Measurements from ENCODE around the gene CHD9. TPM values are rescaled to one million over a fixed set of nuclear protein-coding genes. Genes with fewer than 3 reads are reported as not detected.
A peak's percentile ranks its signal among the peaks of the same experiment; 100 is the strongest.

Gene CHD9
- total RNA-seq, 1 experiment from 2014 or later = 18.9 TPM

DNA sequence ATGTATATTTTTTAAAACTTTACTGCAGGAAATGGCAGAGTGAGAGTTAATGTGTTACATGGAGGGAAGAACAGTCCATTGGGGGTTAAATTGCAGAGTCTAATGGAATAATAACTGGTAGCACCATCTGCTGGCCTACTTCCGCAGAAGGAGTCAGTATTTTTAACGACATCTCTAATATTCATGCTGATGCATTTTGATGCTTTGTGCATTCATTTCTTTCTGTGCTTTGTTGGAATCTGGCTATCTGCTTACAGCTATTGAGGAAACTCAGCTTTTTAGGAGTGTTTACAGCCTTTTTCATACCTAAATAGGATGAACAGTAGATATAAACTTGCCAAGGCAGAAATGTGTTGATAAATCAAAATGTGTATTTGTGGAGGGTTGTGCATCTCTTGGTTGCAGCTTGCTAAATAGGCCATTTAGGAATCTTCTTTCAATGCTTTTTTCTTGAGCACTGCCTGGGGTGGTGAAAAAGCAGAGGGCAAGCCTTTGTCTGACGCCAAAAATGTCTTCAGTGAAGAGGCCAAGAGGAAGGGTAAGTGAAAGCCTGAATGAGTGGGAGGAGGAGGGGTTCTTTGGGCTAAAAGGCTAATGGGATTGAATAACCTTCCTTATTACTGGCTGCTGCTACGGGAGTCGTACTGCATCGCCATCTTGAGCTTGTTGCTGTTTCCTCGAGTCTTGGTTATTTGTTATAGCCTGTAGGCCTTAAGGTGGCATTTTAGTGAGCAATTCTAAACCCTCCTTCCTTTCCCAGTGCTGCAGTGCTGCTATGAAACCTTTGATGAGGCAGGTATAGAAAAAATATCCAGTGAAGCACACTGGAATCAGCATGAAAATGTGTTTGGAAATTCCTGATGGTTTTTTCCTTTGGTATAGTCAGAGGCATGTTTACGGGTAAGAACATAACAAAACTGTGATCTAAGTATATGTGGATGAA lies 153.3 kb downstream of the CHD9 start:
- peak; percentile 80 for ATAC-seq
- Histone ChIP-seq H3K4me2 (ENCODE audit: low read length) (peak overlapping the region; percentile 19), H3K9ac (ENCODE audit: low read length) (no peak overlapping the region), H3K9me2 (ENCODE audit: insufficient read depth) (no peaks in the 10 kb centered on the region), H3K27ac (ENCODE audit: low read depth, low read length) (no peak overlapping the region), H3K9me3 (ENCODE audit: control insufficient read depth in 1 of 2, insufficient read depth in 1 of 2, low read depth in 1 of 2, low read length in 2 of 2) (no peaks in the 10 kb centered on the region), H3K4me3 (replicated peaks in 1 of 2; ENCODE audit: low read depth in 1 of 2, low read length in 2 of 2) (no peak overlapping the region), H3K27me3 (ENCODE audit: insufficient read depth, low read length) (no peaks in the 10 kb centered on the region), H3K79me2 (ENCODE audit: insufficient read depth, low read length) (0 out of 2 replicates have a peak, but pooled peaks cover 5% of the 10 kb centered on the region), H4K20me1 (ENCODE audit: insufficient read depth) (no peaks in the 10 kb centered on the region), H3K4me1 (ENCODE audit: control insufficient read depth in 1 of 2, insufficient read depth in 2 of 2, low read length in 2 of 2) (peaks cover 0 to 7% of the 10 kb centered on the region in 2 experiments; a peak in 1 of 4 replicates), H3K36me3 (ENCODE audit: control insufficient read depth in 1 of 2, insufficient read depth in 2 of 2, low read length in 2 of 2) (peaks cover 0 to 2% of the 10 kb centered on the region in 2 experiments; a peak in 1 of 4 replicates), H2AFZ (ENCODE audit: low read depth, low read length, poor library complexity, severe bottlenecking) (no peak overlapping the region)
- intact Hi-C loops (cut with micrococcal nuclease) = loop anchor here (2.0 to 5.0 kb wide), 2 partner anchors 76 to 153 kb away; partner anchors contain the start of gene CHD9
- POLR2A ChIA-PET = interaction anchor here (0.9 kb wide), 1 partner anchor 25 kb away, joined by 4 read pairs; no protein-coding TSS in a partner anchor
- RAD21 ChIA-PET (ENCODE audit: low non-redundant PET in 1 of 2, low total read pairs in 2 of 2, uncharacterized antibody in 2 of 2, unreplicated experiment in 2 of 2) = interaction anchor here in 1 of 2 experiments (0.9 kb wide), 1 partner anchor 153 kb away, joined by 4 read pairs; the partner anchor contains the start of gene CHD9
- CTCF ChIA-PET = interaction anchor here (1.2 to 2.8 kb wide), 3 partner anchors 9 to 153 kb away, joined by 3 to 12 read pairs (median 5); partner anchors contain the start of gene CHD9
- DNase-seq (ENCODE audit: low read depth, low spot score) = peak; percentile 19
- BruUV-seq (replicated peaks) = no TSS peak
- TF ChIP-seq ZBTB33 (IDR thresholded peaks at IDR 0.05; ENCODE audit: extremely low read depth, insufficient replicate concordance, low read length) = no peak
- TF ChIP-seq ELF1 (IDR thresholded peaks at IDR 0.05; ENCODE audit: borderline replicate concordance, low read depth) = no peak
- TF ChIP-seq TCF7L2 (IDR thresholded peaks at IDR 0.05; ENCODE audit: borderline replicate concordance, extremely low read depth, insufficient read depth, insufficient read length) = no peak
- no peak for TF ChIP-seq POLR2AphosphoS5 (IDR thresholded peaks at IDR 0.05; ENCODE audit: low read depth, low read length)
- TF ChIP-seq, protein P1, sequence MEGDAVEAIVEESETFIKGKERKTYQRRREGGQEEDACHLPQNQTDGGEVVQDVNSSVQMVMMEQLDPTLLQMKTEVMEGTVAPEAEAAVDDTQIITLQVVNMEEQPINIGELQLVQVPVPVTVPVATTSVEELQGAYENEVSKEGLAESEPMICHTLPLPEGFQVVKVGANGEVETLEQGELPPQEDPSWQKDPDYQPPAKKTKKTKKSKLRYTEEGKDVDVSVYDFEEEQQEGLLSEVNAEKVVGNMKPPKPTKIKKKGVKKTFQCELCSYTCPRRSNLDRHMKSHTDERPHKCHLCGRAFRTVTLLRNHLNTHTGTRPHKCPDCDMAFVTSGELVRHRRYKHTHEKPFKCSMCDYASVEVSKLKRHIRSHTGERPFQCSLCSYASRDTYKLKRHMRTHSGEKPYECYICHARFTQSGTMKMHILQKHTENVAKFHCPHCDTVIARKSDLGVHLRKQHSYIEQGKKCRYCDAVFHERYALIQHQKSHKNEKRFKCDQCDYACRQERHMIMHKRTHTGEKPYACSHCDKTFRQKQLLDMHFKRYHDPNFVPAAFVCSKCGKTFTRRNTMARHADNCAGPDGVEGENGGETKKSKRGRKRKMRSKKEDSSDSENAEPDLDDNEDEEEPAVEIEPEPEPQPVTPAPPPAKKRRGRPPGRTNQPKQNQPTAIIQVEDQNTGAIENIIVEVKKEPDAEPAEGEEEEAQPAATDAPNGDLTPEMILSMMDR (IDR thresholded peaks at IDR 0.05 in 2 of 3, conservative IDR thresholded peaks at IDR 0.05 in 1 of 3; ENCODE audit: borderline replicate concordance in 1 of 3, insufficient read depth in 1 of 3, low read depth in 2 of 3, low read length in 2 of 3) = peak; percentile 41 to 58 (median 45); a peak in 4 of 6 replicates
- TF ChIP-seq POLR2A (IDR thresholded peaks at IDR 0.05; ENCODE audit: borderline replicate concordance, extremely low read depth, insufficient read depth, insufficient read length) = peak; percentile 51
- TF ChIP-seq CEBPB (IDR thresholded peaks at IDR 0.05; ENCODE audit: low read depth) = no peak
- peak; percentile 24; the same call in 1 of the 2 replicates for TF ChIP-seq SP1 (IDR thresholded peaks at IDR 0.05; ENCODE audit: low read depth)
- no peak for TF ChIP-seq EZH2 (IDR thresholded peaks at IDR 0.05)
- peak; percentile 54 for TF ChIP-seq RAD21 (IDR thresholded peaks at IDR 0.05; ENCODE audit: low read depth)
- 0 out of 2 replicates have a peak, but pooled peaks have one; percentile 35 for TF ChIP-seq CBX3 (IDR thresholded peaks at IDR 0.05; ENCODE audit: low read depth)
- TF ChIP-seq JUND (IDR thresholded peaks at IDR 0.05) = no peak
- TF ChIP-seq, protein P2, sequence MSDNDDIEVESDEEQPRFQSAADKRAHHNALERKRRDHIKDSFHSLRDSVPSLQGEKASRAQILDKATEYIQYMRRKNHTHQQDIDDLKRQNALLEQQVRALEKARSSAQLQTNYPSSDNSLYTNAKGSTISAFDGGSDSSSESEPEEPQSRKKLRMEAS (IDR thresholded peaks at IDR 0.05) = peak; percentile 27; the same call in 1 of the 2 replicates
- no peak for TF ChIP-seq ATF3 (IDR thresholded peaks at IDR 0.05)
- TF ChIP-seq FOSL1 (IDR thresholded peaks at IDR 0.05; ENCODE audit: low read depth) = no peak
- no peak for TF ChIP-seq REST (IDR thresholded peaks at IDR 0.05; ENCODE audit: low read depth)

Measured in HCT116 (cell line).